Fibroblast of pulmonary artery (primary cell): ENCODE results near the gene ATG2A.

Experiments used
- DNase-seq: peaks from one replicate; pipeline ENCODE4 v3.0.0-alpha.2; 2010; ENCODE audit warnings: low read depth
- H3K4me3 ChIP-seq: replicated peaks from 2 replicates; pipeline ENCODE4 v1.5.1; 2011; ENCODE audit warnings: low read depth, mild to moderate bottlenecking, control low read depth, low read length, moderate library complexity
- CTCF ChIP-seq: IDR thresholded peaks from 2 replicates; pipeline ENCODE4 v1.5.1; 2011; ENCODE audit warnings: mild to moderate bottlenecking, control low read depth, low read length, inconsistent platforms; ENCODE audit errors: missing control alignments

The ATG2A gene

GRCh38 chr11:64892411-64892831, 24.6 kb downstream of the ATG2A start:
- TF ChIP-seq CTCF, result no peak
- no peak for DNase-seq
- no peak overlapping the region for H3K4me3 ChIP-seq

- DNase-seq, result no peak
- no peak overlapping the region for H3K4me3 ChIP-seq
- TF ChIP-seq CTCF, result no peak
Measured at GRCh38 chr11:64891880-64892279, 25.1 kb downstream of the ATG2A start.

- no peak for TF ChIP-seq CTCF
- no peak overlapping the region for H3K4me3 ChIP-seq
- no peak for DNase-seq
Measured at GRCh38 chr11:64891215-64891848, 25.7 kb downstream of the ATG2A start.

- DNase-seq, result no peak
- TF ChIP-seq CTCF, result no peak
- H3K4me3 ChIP-seq, result no peak overlapping the region
Measured at GRCh38 chr11:64890522-64890939, 26.5 kb downstream of the ATG2A start.

GRCh38 chr11:64888729-64889511, 28.1 kb downstream of the ATG2A start:
- H3K4me3 ChIP-seq, result no peak overlapping the region
- TF ChIP-seq CTCF, result no peak
- DNase-seq, result no peak

GRCh38 chr11:64888406-64888728, 28.6 kb downstream of the ATG2A start:
- no peak for DNase-seq
- H3K4me3 ChIP-seq, result no peak overlapping the region
- TF ChIP-seq CTCF, result no peak
